IMR-90 (cell line): ENCODE data around the gene PTPRU. TPM values are rescaled to one million over a fixed set of nuclear protein-coding genes. Genes with fewer than 3 reads are reported as not detected.

Experiments used
- ATAC-seq: fragments of 200-7000 bp; cut with Tn5 transposase; 2 replicates; pipeline ENCODE4 v1.9.1; 2020; ENCODE audit warnings: low read depth, mild to moderate bottlenecking, moderate library complexity
- BruUV-seq: library from RNA; stranded (reverse); fragments of 400-500 nt; replicated peaks from 2 replicates; lab custom pipeline; 2021; lab: Mats Ljungman, UMichigan
- CTCF ChIA-PET: fragments of 300-600 bp; formaldehyde crosslinking; extraction: SDS; loops from one replicate; lab custom pipeline; 2021; ENCODE audit warnings: antibody characterized with exemption; lab: Yijun Ruan, JAX
- POLR2A ChIA-PET: fragments of 300-600 bp; sonication (Branson Sonifier 250); formaldehyde crosslinking; loops from one replicate; lab custom pipeline; 2022; ENCODE audit warnings: antibody characterized with exemption; ENCODE audit not compliant: unreplicated experiment; lab: Charles Lee
- DNase-seq: peaks from one replicate; pipeline ENCODE4 v3.0.0; 2013
- H2AFZ ChIP-seq: replicated peaks from 2 replicates; pipeline ENCODE3; 2013; ENCODE audit warnings: low read length, mild to moderate bottlenecking; ENCODE audit not compliant: poor library complexity
- H2AK5ac ChIP-seq: 2 replicates; pipeline ENCODE4 v1.6.1; 2013; ENCODE audit warnings: low read depth, low read length, inconsistent platforms
- H2AK9ac ChIP-seq: replicated peaks from 2 replicates; pipeline ENCODE3; 2013; ENCODE audit warnings: mild to moderate bottlenecking, low read depth, low read length, moderate library complexity; ENCODE audit not compliant: poor library complexity
- H2BK120ac ChIP-seq: 2 replicates; pipeline ENCODE4 v1.6.1; 2013; ENCODE audit warnings: low read depth, low read length, inconsistent platforms
- H2BK15ac ChIP-seq: 3 replicates; pipeline ENCODE4 v1.6.1; 2013; ENCODE audit warnings: low read depth, low read length, inconsistent platforms
- H2BK20ac ChIP-seq: 2 replicates; pipeline ENCODE4 v1.6.1; 2013; ENCODE audit warnings: low read depth, mild to moderate bottlenecking, inconsistent platforms, low read length, moderate library complexity
- H2BK5ac ChIP-seq: 2 replicates; pipeline ENCODE4 v1.6.1; 2013; ENCODE audit warnings: mild to moderate bottlenecking, low read depth, low read length, inconsistent platforms; ENCODE audit not compliant: poor library complexity, severe bottlenecking
- H3K14ac ChIP-seq: replicated peaks from 2 replicates; pipeline ENCODE4 v1.6.1; 2013; ENCODE audit warnings: low read depth, low read length, inconsistent platforms
- H3K18ac ChIP-seq: 2 replicates; pipeline ENCODE4 v1.6.1; 2013; ENCODE audit warnings: low read depth, low read length, control low read depth
- H3K23ac ChIP-seq: 2 replicates; pipeline ENCODE4 v1.6.1; 2013; ENCODE audit warnings: low read depth, low read length, inconsistent platforms
- H3K27ac ChIP-seq: 2 replicates; pipeline ENCODE4 v1.5.1; 2013; ENCODE audit warnings: mild to moderate bottlenecking, control low read depth, low read length; ENCODE audit not compliant: insufficient read depth
- H3K27me3 ChIP-seq: 2 replicates; pipeline ENCODE4 v1.6.1; 2013; ENCODE audit warnings: low read length; ENCODE audit not compliant: control insufficient read depth, insufficient read depth
- H3K36me3 ChIP-seq: 2 replicates; pipeline ENCODE4 v1.6.1; 2013; ENCODE audit warnings: low read length, mixed read lengths; ENCODE audit not compliant: control insufficient read depth, insufficient read depth
- H3K4ac ChIP-seq: 2 replicates; pipeline ENCODE4 v1.6.1; 2013; ENCODE audit warnings: low read depth, low read length, inconsistent platforms
- H3K4me1 ChIP-seq: 2 replicates; pipeline ENCODE4 v1.6.1; 2013; ENCODE audit warnings: low read length, mixed read lengths; ENCODE audit not compliant: control insufficient read depth, insufficient read depth
- H3K4me2 ChIP-seq: 2 replicates; pipeline ENCODE4 v1.6.1; 2013; ENCODE audit warnings: low read depth, mild to moderate bottlenecking, control low read depth, low read length, moderate library complexity
- H3K4me3 ChIP-seq: 2 replicates; pipeline ENCODE4 v1.5.1; 2013; ENCODE audit warnings: low read depth, mild to moderate bottlenecking, control low read depth, low read length, moderate library complexity; ENCODE audit not compliant: insufficient read depth
- H3K56ac ChIP-seq: 2 replicates; pipeline ENCODE4 v1.6.1; 2013; ENCODE audit warnings: low read length, inconsistent platforms; ENCODE audit not compliant: insufficient read depth; ENCODE audit errors: extremely low read depth
- H3K79me1 ChIP-seq, 2 experiments: 2 replicates each; pipeline ENCODE4 v1.6.1; 2013; ENCODE audit warnings: low read length in 2 of 2, inconsistent platforms in 1 of 2, low read depth in 1 of 2
- H3K9ac ChIP-seq: 2 replicates; pipeline ENCODE4 v1.6.1; 2013; ENCODE audit warnings: low read depth, low read length, control low read depth
- H3K9me1 ChIP-seq: 2 replicates; pipeline ENCODE4 v1.6.1; 2013; ENCODE audit warnings: low read length, inconsistent platforms; ENCODE audit not compliant: insufficient read depth
- H3K9me3 ChIP-seq: 2 replicates; pipeline ENCODE4 v1.6.1; 2013; ENCODE audit warnings: low read length; ENCODE audit not compliant: control insufficient read depth, insufficient read depth
- H4K20me1 ChIP-seq: 2 replicates; pipeline ENCODE4 v1.6.1; 2013; ENCODE audit warnings: low read length, inconsistent platforms; ENCODE audit not compliant: insufficient read depth
- H4K5ac ChIP-seq: 2 replicates; pipeline ENCODE4 v1.6.1; 2013; ENCODE audit warnings: mild to moderate bottlenecking, low read depth, low read length, control low read depth
- H4K8ac ChIP-seq, 2 experiments: 2 replicates each; pipeline ENCODE4 v1.6.1; 2013; ENCODE audit warnings: low read depth in 2 of 2, low read length in 2 of 2, control low read depth in 1 of 2, inconsistent platforms in 1 of 2
- H4K91ac ChIP-seq: 2 replicates; pipeline ENCODE4 v1.6.1; 2013; ENCODE audit warnings: low read depth, low read length, inconsistent platforms; ENCODE audit not compliant: insufficient read depth
- BHLHE40 ChIP-seq: fragments of 150-350 bp; IDR thresholded peaks from 2 replicates; pipeline ENCODE4 v1.6.1; 2016; ENCODE audit warnings: mild to moderate bottlenecking, low read depth, low read length
- CEBPB ChIP-seq: IDR thresholded peaks from 2 replicates; pipeline ENCODE4 v1.6.1; 2012; ENCODE audit warnings: low read depth, low read length, improper control_type of control experiment
- CHD1 ChIP-seq: IDR thresholded peaks from 2 replicates; pipeline ENCODE4 v1.6.1; 2012; ENCODE audit warnings: low read depth, low read length, improper control_type of control experiment
- CTCF ChIP-seq: conservative IDR thresholded peaks from 2 replicates; pipeline ENCODE4 v1.5.1; 2012; ENCODE audit warnings: mild to moderate bottlenecking, low read depth, low read length, improper control_type of control experiment
- FOS ChIP-seq: fragments of 150-350 bp; IDR thresholded peaks from 2 replicates; pipeline ENCODE4 v1.6.1; 2016; ENCODE audit warnings: low read depth, low read length
- MAFK ChIP-seq: IDR thresholded peaks from 2 replicates; pipeline ENCODE4 v1.6.1; 2012; ENCODE audit warnings: low read depth, low read length, improper control_type of control experiment
- MAZ ChIP-seq: IDR thresholded peaks from 2 replicates; pipeline ENCODE4 v1.6.1; 2012; ENCODE audit warnings: low read depth, mild to moderate bottlenecking, low read length, improper control_type of control experiment, moderate library complexity, borderline replicate concordance
- MXI1 ChIP-seq: IDR thresholded peaks from 2 replicates; pipeline ENCODE4 v1.6.1; 2012; ENCODE audit warnings: low read depth, mild to moderate bottlenecking, low read length, moderate library complexity, borderline replicate concordance
- NFE2L2 ChIP-seq: fragments of 150-350 bp; IDR thresholded peaks from 2 replicates; pipeline ENCODE4 v1.6.1; 2016; ENCODE audit warnings: low read depth, mild to moderate bottlenecking, low read length
- POLR2A ChIP-seq: IDR thresholded peaks from 2 replicates; pipeline ENCODE4 v1.6.1; 2012; ENCODE audit warnings: mild to moderate bottlenecking, low read depth, low read length
- RAD21 ChIP-seq: IDR thresholded peaks from 2 replicates; pipeline ENCODE4 v1.6.1; 2012; ENCODE audit warnings: low read length, improper control_type of control experiment
- RCOR1 ChIP-seq: IDR thresholded peaks from 2 replicates; pipeline ENCODE4 v1.6.1; 2012; ENCODE audit warnings: mild to moderate bottlenecking, low read length, improper control_type of control experiment; ENCODE audit not compliant: insufficient replicate concordance
- RFX5 ChIP-seq: IDR thresholded peaks from 2 replicates; pipeline ENCODE4 v1.8.0; 2012; ENCODE audit warnings: low read depth, mild to moderate bottlenecking, low read length, moderate library complexity
- SMC3 ChIP-seq: fragments of 150-350 bp; IDR thresholded peaks from 2 replicates; pipeline ENCODE4 v1.6.1; 2016; ENCODE audit warnings: low read depth, mild to moderate bottlenecking, antibody characterized with exemption, low read length, moderate library complexity
- USF2 ChIP-seq: fragments of 150-350 bp; IDR thresholded peaks from 2 replicates; pipeline ENCODE4 v1.6.1; 2017; ENCODE audit warnings: mild to moderate bottlenecking, antibody characterized with exemption, low read length, low read depth
- WGBS, 2 experiments: methylation state at CpG; one replicate each; pipeline versions ENCODE4 v1.1.5 to v1.1.7; 2013; ENCODE audit warnings: missing lambda C conversion rate in 2 of 2; ENCODE audit not compliant: insufficient read length in 1 of 2; ENCODE audit errors: extremely low coverage in 2 of 2; 5-methylcytosine and 5-hydroxymethylcytosine counted together
- dilution Hi-C: fragments of 300-500 bp; cut with HindIII; formaldehyde crosslinking; loops from one replicate; pipeline ENCODE4 v1.14.3; 2018; ENCODE audit warnings: low sequenced_read_pairs; ENCODE audit not compliant: unreplicated experiment
- in situ Hi-C: fragments of 300-500 bp; cut with MboI; formaldehyde crosslinking; loops from 3 replicates; pipeline ENCODE4 v1.14.3; 2019; ENCODE audit warnings: low sequenced_read_pairs, inconsistent platforms, mixed read lengths
- intact Hi-C: fragments of 100-400 bp; cut with micrococcal nuclease; formaldehyde crosslinking; loops from 2 replicates; pipeline ENCODE4 v1.10.0; 2022
- polyA plus RNA-seq, 3 experiments: library from polyadenylated mRNA; depleted of rRNA; stranded (reverse); fragments of >200 nt; gene quantifications; 2 replicates each; pipeline ENCODE4 v1.2.3, GENCODE V29; 2012; ENCODE audit warnings: low replicate concordance in 1 of 3
- total RNA-seq: library from RNA; depleted of rRNA; stranded (reverse); fragments of >200 nt; gene quantifications from 2 replicates; pipeline ENCODE4 v1.2.3, GENCODE V29; 2012
- TF ChIP-seq, protein P1 (sequence below): fragments of 150-350 bp; IDR thresholded peaks from 2 replicates; pipeline ENCODE4 v1.6.1; 2016; ENCODE audit warnings: low read depth, mild to moderate bottlenecking, low read length, moderate library complexity, borderline replicate concordance

PTPRU gene
- total and polyA plus RNA-seq, 2 of the 4 experiments (the other 2 are of a cell fraction), result 7.0 to 10.7 TPM

- no peaks in the 10 kb centered on the region for H3K27me3 ChIP-seq
- in situ Hi-C loops (no loop called here), dilution Hi-C loops (no loop called here), intact Hi-C loops (no loop called here)
- H2BK5ac ChIP-seq, result no peak overlapping the region
- 86% methylated on average over 7 of the region's 11 CpGs; no CpG with 5 or more reads in 1 of the 2 experiments for WGBS, 2 experiments
- H3K27ac ChIP-seq, result no peak overlapping the region
- H3K56ac ChIP-seq, result no peak overlapping the region
- H2BK20ac ChIP-seq, result no peak overlapping the region
- peaks cover 7% of the 10 kb centered on the region for H3K4me1 ChIP-seq
- H2AFZ ChIP-seq, result no peak overlapping the region
- no peak overlapping the region for H3K4ac ChIP-seq
- no peak overlapping the region for H4K8ac ChIP-seq
- H4K91ac ChIP-seq, result no peak overlapping the region
- no peaks in the 10 kb centered on the region for H3K9me1 ChIP-seq
- no peak overlapping the region for H2BK120ac ChIP-seq
- DNase-seq, result no peak
- no peak overlapping the region for H3K4me2 ChIP-seq
- ChIA-PET POLR2A (no interaction called here), CTCF (no interaction called here)
- no peak for TF ChIP-seq MAZ
- no peak for TF ChIP-seq RCOR1
- TF ChIP-seq CHD1, result no peak
- TF ChIP-seq BHLHE40, result no peak
- no peak for TF ChIP-seq RFX5
- no peak for TF ChIP-seq CEBPB
- no peak for TF ChIP-seq POLR2A
- TF ChIP-seq USF2, result no peak
- no peak for TF ChIP-seq NFE2L2
- TF ChIP-seq FOS, result no peak
- TF ChIP-seq, protein P1, sequence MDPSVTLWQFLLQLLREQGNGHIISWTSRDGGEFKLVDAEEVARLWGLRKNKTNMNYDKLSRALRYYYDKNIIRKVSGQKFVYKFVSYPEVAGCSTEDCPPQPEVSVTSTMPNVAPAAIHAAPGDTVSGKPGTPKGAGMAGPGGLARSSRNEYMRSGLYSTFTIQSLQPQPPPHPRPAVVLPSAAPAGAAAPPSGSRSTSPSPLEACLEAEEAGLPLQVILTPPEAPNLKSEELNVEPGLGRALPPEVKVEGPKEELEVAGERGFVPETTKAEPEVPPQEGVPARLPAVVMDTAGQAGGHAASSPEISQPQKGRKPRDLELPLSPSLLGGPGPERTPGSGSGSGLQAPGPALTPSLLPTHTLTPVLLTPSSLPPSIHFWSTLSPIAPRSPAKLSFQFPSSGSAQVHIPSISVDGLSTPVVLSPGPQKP, result no peak
- TF ChIP-seq MAFK, result no peak
- TF ChIP-seq CTCF, result no peak
- TF ChIP-seq MXI1, result no peak
- TF ChIP-seq SMC3, result no peak
- TF ChIP-seq RAD21, result no peak
- H4K5ac ChIP-seq, result no peak overlapping the region
- no peaks in the 10 kb centered on the region for H4K20me1 ChIP-seq
- no peaks in the 10 kb centered on the region for H3K79me1 ChIP-seq
- no peak overlapping the region for H2BK15ac ChIP-seq
- H3K14ac ChIP-seq, result no peak overlapping the region
- ATAC-seq, result no peak
- no peak overlapping the region for H3K23ac ChIP-seq
- no peak overlapping the region for H3K18ac ChIP-seq
- no peaks in the 10 kb centered on the region for H3K36me3 ChIP-seq
- H3K9me3 ChIP-seq, result no peaks in the 10 kb centered on the region
- H3K9ac ChIP-seq, result no peak overlapping the region
- BruUV-seq, result no TSS peak
- H3K4me3 ChIP-seq, result no peak overlapping the region
- H2AK5ac ChIP-seq, result no peak overlapping the region
- no peak overlapping the region for H2AK9ac ChIP-seq
These were observed 53.2 kb downstream of the PTPRU start for GRCh38 chr1:29289493-29289892.
